WTC11 (cell line): ENCODE data around the gene MID1. TPM values are rescaled to one million over a fixed set of nuclear protein-coding genes. Genes with fewer than 3 reads are reported as not detected.

Experiments used
- ATAC-seq: fragments of 200-7000 bp; cut with Tn5 transposase; 2 replicates; pipeline ENCODE4 v1.10.0; 2021; ENCODE audit warnings: mild to moderate bottlenecking, moderate library complexity
- CTCF ChIA-PET: fragments of 300-600 bp; sonication (Branson Sonifier 250); formaldehyde crosslinking; loops from one replicate; lab custom pipeline; 2021; ENCODE audit warnings: antibody characterized with exemption; lab: Charles Lee
- POLR2A ChIA-PET: fragments of 350-600 bp; sonication (Branson Sonifier 250); formaldehyde crosslinking; loops from one replicate; lab custom pipeline; 2021; ENCODE audit warnings: antibody characterized with exemption; lab: Charles Lee
- DNase-seq: peaks from one replicate; pipeline ENCODE4 v3.0.0; 2021; ENCODE audit warnings: low spot score
- H3K27ac Mint-ChIP-seq: 2 replicates; pipeline ENCODE4 v1.8.0; 2021; ENCODE audit warnings: mixed read lengths
- H3K27me3 Mint-ChIP-seq: 2 replicates; pipeline ENCODE4 v1.8.0; 2021; ENCODE audit warnings: low read depth, mild to moderate bottlenecking, moderate library complexity, mixed read lengths
- H3K36me3 Mint-ChIP-seq: 2 replicates; pipeline ENCODE4 v1.8.0; 2021; ENCODE audit warnings: mixed read lengths
- H3K4me1 Mint-ChIP-seq: 2 replicates; pipeline ENCODE4 v1.8.0; 2022; ENCODE audit warnings: mixed read lengths
- H3K4me3 Mint-ChIP-seq: 2 replicates; pipeline ENCODE4 v1.8.0; 2021; ENCODE audit warnings: mild to moderate bottlenecking, moderate library complexity, mixed read lengths
- H3K9me3 Mint-ChIP-seq: 2 replicates; pipeline ENCODE4 v1.8.0; 2021; ENCODE audit warnings: mixed read lengths
- AR ChIP-seq: fragments of 250-450 bp; sonication (Bioruptor Pico); IDR thresholded peaks from 2 replicates; pipeline ENCODE4 v1.9.0; 2021; ENCODE audit warnings: mild to moderate bottlenecking
- GTF2I ChIP-seq: fragments of 250-450 bp; sonication (Bioruptor Pico); conservative IDR thresholded peaks from 2 replicates; pipeline ENCODE4 v1.4.0; 2021; ENCODE audit warnings: mild to moderate bottlenecking
- HMGA2 ChIP-seq: fragments of 250-450 bp; sonication (Bioruptor Pico); IDR thresholded peaks from 2 replicates; pipeline ENCODE4 v1.4.0; 2021; ENCODE audit warnings: mild to moderate bottlenecking, moderate library complexity
- NR3C1 ChIP-seq: sonication (generic); formaldehyde crosslinking; conservative IDR thresholded peaks from 2 replicates; pipeline ENCODE4 v1.8.1; 2023; ENCODE audit warnings: low read depth, mild to moderate bottlenecking, missing genetic modification reagents
- SOX15 ChIP-seq: fragments of 250-450 bp; sonication (Bioruptor Pico); IDR thresholded peaks from 2 replicates; pipeline ENCODE4 v1.9.0; 2021; ENCODE audit warnings: mild to moderate bottlenecking
- USF2 ChIP-seq: sonication (generic); formaldehyde crosslinking; IDR thresholded peaks from 2 replicates; pipeline ENCODE4 v1.8.1; 2023; ENCODE audit warnings: mild to moderate bottlenecking, missing genetic modification reagents, moderate library complexity
- ZNF219 ChIP-seq: sonication (generic); formaldehyde crosslinking; IDR thresholded peaks from 2 replicates; pipeline ENCODE4 v1.8.0; 2023; ENCODE audit warnings: missing genetic modification reagents, mild to moderate bottlenecking, borderline replicate concordance
- ZNF232 ChIP-seq: sonication (generic); formaldehyde crosslinking; IDR thresholded peaks from 2 replicates; pipeline ENCODE4 v1.8.0; 2022; ENCODE audit warnings: mild to moderate bottlenecking, missing genetic modification reagents
- ZNF263 ChIP-seq: sonication (generic); formaldehyde crosslinking; IDR thresholded peaks from 2 replicates; pipeline ENCODE4 v1.8.1; 2022; ENCODE audit warnings: low read depth, mild to moderate bottlenecking, moderate library complexity, missing genetic modification reagents
- ZNF532 ChIP-seq: fragments of 250-450 bp; sonication (Bioruptor Pico); IDR thresholded peaks from 2 replicates; pipeline ENCODE4 v1.9.0; 2021; ENCODE audit warnings: mild to moderate bottlenecking, borderline replicate concordance
- ZNF671 ChIP-seq: fragments of 250-450 bp; sonication (Bioruptor Pico); IDR thresholded peaks from 2 replicates; pipeline ENCODE4 v1.8.0; 2021; ENCODE audit warnings: mild to moderate bottlenecking
- total RNA-seq: library from RNA; stranded (reverse); gene quantifications from 3 replicates; pipeline ENCODE4 v1.2.3, GENCODE V29; 2021
- TF ChIP-seq, protein P1 (sequence below): sonication (generic); formaldehyde crosslinking; IDR thresholded peaks from 2 replicates; pipeline ENCODE4 v1.8.0; 2022; ENCODE audit warnings: mild to moderate bottlenecking, missing genetic modification reagents
- TF ChIP-seq, protein P2 (sequence below): fragments of 250-450 bp; sonication (Bioruptor Pico); IDR thresholded peaks from 2 replicates; pipeline ENCODE4 v1.9.0; 2021; ENCODE audit warnings: moderate library complexity, mild to moderate bottlenecking, inconsistent platforms, borderline replicate concordance
- TF ChIP-seq, protein P3 (sequence below): sonication (generic); formaldehyde crosslinking; IDR thresholded peaks from 2 replicates; pipeline ENCODE4 v1.8.0; 2022; ENCODE audit warnings: missing genetic modification reagents
- TF ChIP-seq, protein P4 (sequence below): sonication (generic); formaldehyde crosslinking; IDR thresholded peaks from 2 replicates; pipeline ENCODE4 v1.8.0; 2023; ENCODE audit warnings: mild to moderate bottlenecking, missing genetic modification reagents

MID1 gene
- total RNA-seq, 1 experiment from 2014 or later, result 52.2 TPM

GRCh38 chrX:10480861-10481260 lies 139.5 kb downstream of the MID1 start (continued):
- TF ChIP-seq, protein P1, sequence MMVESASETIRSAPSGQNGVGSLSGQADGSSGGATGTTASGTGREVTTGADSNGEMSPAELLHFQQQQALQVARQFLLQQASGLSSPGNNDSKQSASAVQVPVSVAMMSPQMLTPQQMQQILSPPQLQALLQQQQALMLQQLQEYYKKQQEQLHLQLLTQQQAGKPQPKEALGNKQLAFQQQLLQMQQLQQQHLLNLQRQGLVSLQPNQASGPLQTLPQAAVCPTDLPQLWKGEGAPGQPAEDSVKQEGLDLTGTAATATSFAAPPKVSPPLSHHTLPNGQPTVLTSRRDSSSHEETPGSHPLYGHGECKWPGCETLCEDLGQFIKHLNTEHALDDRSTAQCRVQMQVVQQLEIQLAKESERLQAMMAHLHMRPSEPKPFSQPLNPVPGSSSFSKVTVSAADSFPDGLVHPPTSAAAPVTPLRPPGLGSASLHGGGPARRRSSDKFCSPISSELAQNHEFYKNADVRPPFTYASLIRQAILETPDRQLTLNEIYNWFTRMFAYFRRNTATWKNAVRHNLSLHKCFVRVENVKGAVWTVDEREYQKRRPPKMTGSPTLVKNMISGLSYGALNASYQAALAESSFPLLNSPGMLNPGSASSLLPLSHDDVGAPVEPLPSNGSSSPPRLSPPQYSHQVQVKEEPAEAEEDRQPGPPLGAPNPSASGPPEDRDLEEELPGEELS (CRISPR knock-in tag), result no peak
- TF ChIP-seq ZNF263 (CRISPR knock-in tag) (no peak), HMGA2 (CRISPR knock-in tag) (no peak)

- no peak for DNase-seq
- ChIA-PET CTCF (no interaction called here), POLR2A (no interaction called here)
- no peak for ATAC-seq
- H3K4me1 Mint-ChIP-seq, result peaks cover 13% of the 10 kb centered on the region
- no peak overlapping the region for H3K27ac Mint-ChIP-seq
- no peak overlapping the region for H3K4me3 Mint-ChIP-seq
- H3K36me3 Mint-ChIP-seq, result peaks cover 36% of the 10 kb centered on the region
- H3K9me3 Mint-ChIP-seq, result no peaks in the 10 kb centered on the region
- TF ChIP-seq NR3C1 (CRISPR knock-in tag) (no peak), ZNF671 (CRISPR knock-in tag) (no peak), AR (no peak), ZNF232 (CRISPR knock-in tag) (no peak), SOX15 (CRISPR knock-in tag) (no peak)
- TF ChIP-seq, protein P2, sequence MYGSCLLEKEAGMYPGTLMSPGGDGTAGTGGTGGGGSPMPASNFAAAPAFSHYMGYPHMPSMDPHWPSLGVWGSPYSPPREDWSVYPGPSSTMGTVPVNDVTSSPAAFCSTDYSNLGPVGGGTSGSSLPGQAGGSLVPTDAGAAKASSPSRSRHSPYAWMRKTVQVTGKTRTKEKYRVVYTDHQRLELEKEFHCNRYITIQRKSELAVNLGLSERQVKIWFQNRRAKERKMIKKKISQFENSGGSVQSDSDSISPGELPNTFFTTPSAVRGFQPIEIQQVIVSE (CRISPR knock-in tag), result no peak
- TF ChIP-seq, protein P3, sequence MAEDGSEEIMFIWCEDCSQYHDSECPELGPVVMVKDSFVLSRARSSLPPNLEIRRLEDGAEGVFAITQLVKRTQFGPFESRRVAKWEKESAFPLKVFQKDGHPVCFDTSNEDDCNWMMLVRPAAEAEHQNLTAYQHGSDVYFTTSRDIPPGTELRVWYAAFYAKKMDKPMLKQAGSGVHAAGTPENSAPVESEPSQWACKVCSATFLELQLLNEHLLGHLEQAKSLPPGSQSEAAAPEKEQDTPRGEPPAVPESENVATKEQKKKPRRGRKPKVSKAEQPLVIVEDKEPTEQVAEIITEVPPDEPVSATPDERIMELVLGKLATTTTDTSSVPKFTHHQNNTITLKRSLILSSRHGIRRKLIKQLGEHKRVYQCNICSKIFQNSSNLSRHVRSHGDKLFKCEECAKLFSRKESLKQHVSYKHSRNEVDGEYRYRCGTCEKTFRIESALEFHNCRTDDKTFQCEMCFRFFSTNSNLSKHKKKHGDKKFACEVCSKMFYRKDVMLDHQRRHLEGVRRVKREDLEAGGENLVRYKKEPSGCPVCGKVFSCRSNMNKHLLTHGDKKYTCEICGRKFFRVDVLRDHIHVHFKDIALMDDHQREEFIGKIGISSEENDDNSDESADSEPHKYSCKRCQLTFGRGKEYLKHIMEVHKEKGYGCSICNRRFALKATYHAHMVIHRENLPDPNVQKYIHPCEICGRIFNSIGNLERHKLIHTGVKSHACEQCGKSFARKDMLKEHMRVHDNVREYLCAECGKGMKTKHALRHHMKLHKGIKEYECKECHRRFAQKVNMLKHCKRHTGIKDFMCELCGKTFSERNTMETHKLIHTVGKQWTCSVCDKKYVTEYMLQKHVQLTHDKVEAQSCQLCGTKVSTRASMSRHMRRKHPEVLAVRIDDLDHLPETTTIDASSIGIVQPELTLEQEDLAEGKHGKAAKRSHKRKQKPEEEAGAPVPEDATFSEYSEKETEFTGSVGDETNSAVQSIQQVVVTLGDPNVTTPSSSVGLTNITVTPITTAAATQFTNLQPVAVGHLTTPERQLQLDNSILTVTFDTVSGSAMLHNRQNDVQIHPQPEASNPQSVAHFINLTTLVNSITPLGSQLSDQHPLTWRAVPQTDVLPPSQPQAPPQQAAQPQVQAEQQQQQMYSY (CRISPR knock-in tag), result no peak
- TF ChIP-seq, protein P4, sequence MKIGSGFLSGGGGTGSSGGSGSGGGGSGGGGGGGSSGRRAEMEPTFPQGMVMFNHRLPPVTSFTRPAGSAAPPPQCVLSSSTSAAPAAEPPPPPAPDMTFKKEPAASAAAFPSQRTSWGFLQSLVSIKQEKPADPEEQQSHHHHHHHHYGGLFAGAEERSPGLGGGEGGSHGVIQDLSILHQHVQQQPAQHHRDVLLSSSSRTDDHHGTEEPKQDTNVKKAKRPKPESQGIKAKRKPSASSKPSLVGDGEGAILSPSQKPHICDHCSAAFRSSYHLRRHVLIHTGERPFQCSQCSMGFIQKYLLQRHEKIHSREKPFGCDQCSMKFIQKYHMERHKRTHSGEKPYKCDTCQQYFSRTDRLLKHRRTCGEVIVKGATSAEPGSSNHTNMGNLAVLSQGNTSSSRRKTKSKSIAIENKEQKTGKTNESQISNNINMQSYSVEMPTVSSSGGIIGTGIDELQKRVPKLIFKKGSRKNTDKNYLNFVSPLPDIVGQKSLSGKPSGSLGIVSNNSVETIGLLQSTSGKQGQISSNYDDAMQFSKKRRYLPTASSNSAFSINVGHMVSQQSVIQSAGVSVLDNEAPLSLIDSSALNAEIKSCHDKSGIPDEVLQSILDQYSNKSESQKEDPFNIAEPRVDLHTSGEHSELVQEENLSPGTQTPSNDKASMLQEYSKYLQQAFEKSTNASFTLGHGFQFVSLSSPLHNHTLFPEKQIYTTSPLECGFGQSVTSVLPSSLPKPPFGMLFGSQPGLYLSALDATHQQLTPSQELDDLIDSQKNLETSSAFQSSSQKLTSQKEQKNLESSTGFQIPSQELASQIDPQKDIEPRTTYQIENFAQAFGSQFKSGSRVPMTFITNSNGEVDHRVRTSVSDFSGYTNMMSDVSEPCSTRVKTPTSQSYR (CRISPR knock-in tag), result no peak
- H3K27me3 Mint-ChIP-seq, result no peaks in the 10 kb centered on the region
Observed at GRCh38 chrX:10479508-10479907, 140.9 kb downstream of the MID1 start.

DNA sequence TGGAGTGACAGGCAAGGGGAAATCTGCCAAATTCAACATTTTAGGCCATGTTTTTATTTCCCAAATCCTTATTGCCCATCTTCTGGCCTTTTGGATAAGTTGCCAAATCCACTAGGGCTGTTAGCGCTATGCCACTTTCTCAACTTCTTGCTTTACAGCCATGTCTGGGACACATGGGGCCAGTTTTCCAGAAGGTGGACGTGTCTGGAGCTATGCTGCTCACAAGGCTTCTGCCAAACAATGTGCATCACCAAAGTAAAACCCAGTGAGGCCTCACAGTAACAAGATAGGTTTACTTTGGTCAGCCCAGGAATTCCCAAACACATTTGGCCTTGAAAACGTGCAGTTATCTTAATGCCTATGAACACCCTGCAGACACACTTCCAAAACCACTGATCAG lies 142.9 kb downstream of the MID1 start:
- POLR2A ChIA-PET, result no interaction called here
- peaks cover 46% of the 10 kb centered on the region for H3K36me3 Mint-ChIP-seq
- no peak for TF ChIP-seq ZNF532
- no peak for TF ChIP-seq ZNF219 (CRISPR knock-in tag)
- TF ChIP-seq GTF2I (CRISPR knock-in tag), result no peak
- TF ChIP-seq USF2 (CRISPR knock-in tag), result no peak

More for the DNA sequence above, 142.9 kb downstream of the MID1 start:
- H3K27me3 Mint-ChIP-seq, result no peaks in the 10 kb centered on the region
- no peak overlapping the region for H3K4me3 Mint-ChIP-seq
- DNase-seq, result no peak
- H3K4me1 Mint-ChIP-seq, result peaks cover 6% of the 10 kb centered on the region; the same call in 1 of the 2 replicates
- CTCF ChIA-PET, result no interaction called here
- ATAC-seq, result no peak
- H3K9me3 Mint-ChIP-seq, result no peaks in the 10 kb centered on the region
- H3K27ac Mint-ChIP-seq, result no peak overlapping the region
